ENCODE data around the gene STIM1. TPM values are rescaled to one million over a fixed set of nuclear protein-coding genes. Genes with fewer than 3 reads are reported as not detected.

The STIM1 gene
- total RNA-seq, 1 donor from 2014 or later: 60.7 TPM

- DNase-seq: no peak
- Histone ChIP-seq H3K27me3 (no peaks in the 10 kb centered on the region), H3K27ac (peak overlapping the region; percentile 45), H3K36me3 (no peaks in the 10 kb centered on the region), H3K4me3 (no peak overlapping the region), H3K4me1 (peaks cover 50% of the 10 kb centered on the region), H3K9me3 (no peaks in the 10 kb centered on the region)
- no peak for TF ChIP-seq CTCF (IDR thresholded peaks at IDR 0.05)
- intact Hi-C loops (cut with DNase I): no loop called here
- ATAC-seq: no peak
Observed at GRCh38 chr11:3906166-3906565, 50.7 kb downstream of the STIM1 start.

- intact Hi-C loops (cut with DNase I): no loop called here
Observed at GRCh38 chr11:3907590-3907989, 52.1 kb downstream of the STIM1 start.

GRCh38 chr11:3909901-3910300, 54.4 kb downstream of the STIM1 start:
- no peaks in the 10 kb centered on the region for H3K9me3 ChIP-seq
- intact Hi-C loops (cut with DNase I): no loop called here

More at GRCh38 chr11:3907590-3907989, 52.1 kb downstream of the STIM1 start:
- Histone ChIP-seq H3K4me3 (no peak overlapping the region), H3K27me3 (no peaks in the 10 kb centered on the region), H3K9me3 (no peaks in the 10 kb centered on the region), H3K36me3 (no peaks in the 10 kb centered on the region), H3K27ac (no peak overlapping the region), H3K4me1 (peaks cover 37% of the 10 kb centered on the region)
- TF ChIP-seq CTCF (IDR thresholded peaks at IDR 0.05): no peak
- DNase-seq (no peak), ATAC-seq (no peak)

GRCh38 chr11:3911908-3912505, 56.5 kb downstream of the STIM1 start:
- H3K4me1 ChIP-seq: peaks cover 9% of the 10 kb centered on the region
- no peaks in the 10 kb centered on the region for H3K36me3 ChIP-seq
- DNase-seq (no peak), ATAC-seq (no peak)
- H3K27me3 ChIP-seq: no peaks in the 10 kb centered on the region
- no peak for TF ChIP-seq CTCF (IDR thresholded peaks at IDR 0.05)
- no peaks in the 10 kb centered on the region for H3K9me3 ChIP-seq
- H3K27ac ChIP-seq: no peak overlapping the region
- intact Hi-C loops (cut with DNase I): no loop called here
- no peak overlapping the region for H3K4me3 ChIP-seq

More at GRCh38 chr11:3909901-3910300, 54.4 kb downstream of the STIM1 start:
- Histone ChIP-seq H3K36me3 (no peaks in the 10 kb centered on the region), H3K27me3 (no peaks in the 10 kb centered on the region), H3K27ac (no peak overlapping the region), H3K4me3 (no peak overlapping the region), H3K4me1 (peaks cover 25% of the 10 kb centered on the region)
- no peak for TF ChIP-seq CTCF (IDR thresholded peaks at IDR 0.05)
- DNase-seq: no peak
- ATAC-seq: no peak

- TF ChIP-seq CTCF (IDR thresholded peaks at IDR 0.05): no peak
- no peak for ATAC-seq
- intact Hi-C loops (cut with DNase I): no loop called here
- Histone ChIP-seq H3K27ac (no peak overlapping the region), H3K36me3 (no peaks in the 10 kb centered on the region), H3K27me3 (no peaks in the 10 kb centered on the region), H3K4me3 (no peak overlapping the region), H3K4me1 (peaks cover 4% of the 10 kb centered on the region), H3K9me3 (no peaks in the 10 kb centered on the region)
- no peak for DNase-seq
Observed at GRCh38 chr11:3913921-3914320, 58.5 kb downstream of the STIM1 start.

GRCh38 chr11:3914805-3915204, 59.3 kb downstream of the STIM1 start:
- peak; percentile 26 for ATAC-seq
- Histone ChIP-seq H3K27ac (no peak overlapping the region), H3K4me3 (no peak overlapping the region), H3K4me1 (peaks cover 4% of the 10 kb centered on the region), H3K27me3 (no peaks in the 10 kb centered on the region), H3K36me3 (no peaks in the 10 kb centered on the region), H3K9me3 (no peaks in the 10 kb centered on the region)
- intact Hi-C loops (cut with DNase I): no loop called here
- no peak for TF ChIP-seq CTCF (IDR thresholded peaks at IDR 0.05)
- no peak for DNase-seq
